Measurements from ENCODE around the gene EML6.

The EML6 gene

GRCh38 chr2:54945391-54946219, 222.1 kb downstream of the EML6 start:
- TF ChIP-seq CTCF (conservative IDR thresholded peaks at IDR 0.05) = no peak

GRCh38 chr2:54946220-54946805, 222.9 kb downstream of the EML6 start:
- TF ChIP-seq CTCF (conservative IDR thresholded peaks at IDR 0.05) = no peak
- peak overlapping the region; percentile 47 for H3K27ac ChIP-seq

More at GRCh38 chr2:54945391-54946219, 222.1 kb downstream of the EML6 start:
- H3K27ac ChIP-seq = peak overlapping the region; percentile 47

- H3K27ac ChIP-seq = no peak overlapping the region
- no peak for TF ChIP-seq CTCF (conservative IDR thresholded peaks at IDR 0.05)
Measured at GRCh38 chr2:54947136-54947535, 223.7 kb downstream of the EML6 start.

GRCh38 chr2:54947646-54948045, 224.2 kb downstream of the EML6 start:
- TF ChIP-seq CTCF (conservative IDR thresholded peaks at IDR 0.05) = no peak
- H3K27ac ChIP-seq = no peak overlapping the region

GRCh38 chr2:54948120-54948519, 224.7 kb downstream of the EML6 start:
- TF ChIP-seq CTCF (conservative IDR thresholded peaks at IDR 0.05) = no peak
- no peak overlapping the region for H3K27ac ChIP-seq

- no peak for TF ChIP-seq CTCF (conservative IDR thresholded peaks at IDR 0.05)
- H3K27ac ChIP-seq = no peak overlapping the region
Measured at GRCh38 chr2:54949431-54949830, 226.0 kb downstream of the EML6 start.

- H3K27ac ChIP-seq = peak overlapping the region; percentile 88; the same call in 1 of the 2 replicates
- TF ChIP-seq CTCF (conservative IDR thresholded peaks at IDR 0.05) = no peak
Measured at GRCh38 chr2:54950811-54951210, 227.3 kb downstream of the EML6 start.
